B cell (primary cell): Measurements from ENCODE around the gene IMMP2L. TPM values are rescaled to one million over a fixed set of nuclear protein-coding genes. Genes with fewer than 3 reads are reported as not detected.

Experiments
- ATAC-seq: fragments of 200-7000 bp; cut with Tn5 transposase; one replicate; pipeline ENCODE4 v1.10.0; 2021; ENCODE audit warnings: low read depth, mild to moderate bottlenecking, moderate number of reproducible peaks, moderate library complexity
- CTCF ChIA-PET: fragments of 350-600 bp; sonication (Branson Sonifier 250); formaldehyde crosslinking; loops from one replicate; lab custom pipeline; 2021; ENCODE audit warnings: antibody characterized with exemption, inconsistent platforms; lab: Charles Lee
- POLR2A ChIA-PET: fragments of 350-600 bp; sonication (Branson Sonifier 250); formaldehyde crosslinking; loops from one replicate; lab custom pipeline; 2021; ENCODE audit warnings: antibody characterized with exemption; lab: Charles Lee
- DNase-seq: peaks from one replicate; pipeline ENCODE4 v3.0.0; 2013
- H2AFZ ChIP-seq: 2 replicates; pipeline ENCODE4 v1.6.1; 2012; ENCODE audit warnings: mild to moderate bottlenecking, low read depth, low read length; ENCODE audit not compliant: insufficient read depth, poor library complexity, severe bottlenecking
- H3K27ac ChIP-seq, 2 donors: 1 replicate in 1 of 2; 2 replicates in 1 of 2; pipeline ENCODE4 v1.5.1; 2012 to 2013; ENCODE audit warnings: low read length in 2 of 2, mild to moderate bottlenecking in 2 of 2, moderate library complexity in 1 of 2
- H3K27me3 ChIP-seq, 4 experiments: fragments of 200-600 bp in 1 of 4; sonication (generic) in 1 of 4; replicated peaks in 1 of 4; 1 replicate in 2 of 4; 2 replicates in 2 of 4; pipeline versions ENCODE4 v1.6.1 to v1.7.0; 2013 to 2016; ENCODE audit warnings: low read length in 3 of 4, mild to moderate bottlenecking in 2 of 4, mixed read lengths in 1 of 4, moderate library complexity in 1 of 4; ENCODE audit not compliant: insufficient read depth in 4 of 4, control insufficient read depth in 3 of 4; ENCODE audit errors: control extremely low read depth in 1 of 4
- H3K36me3 ChIP-seq, 2 experiments: replicated peaks in 1 of 2; 1 replicate in 1 of 2; 2 replicates in 1 of 2; pipeline versions ENCODE4 v1.6.1 to v1.7.1; 2013; ENCODE audit warnings: low read length in 1 of 2; ENCODE audit not compliant: insufficient read depth in 2 of 2, control insufficient read depth in 1 of 2; ENCODE audit errors: control extremely low read depth in 1 of 2, extremely low read depth in 1 of 2
- H3K4me1 ChIP-seq, 2 donors: fragments of 200-600 bp in 1 of 2; sonication (generic) in 1 of 2; 1 replicate in 1 of 2; 2 replicates in 1 of 2; pipeline versions ENCODE4 v1.5.1 to v1.6.1; 2013 to 2017; ENCODE audit warnings: low read length in 2 of 2; ENCODE audit not compliant: control insufficient read depth in 2 of 2, insufficient read depth in 2 of 2
- H3K4me2 ChIP-seq: replicated peaks from 2 replicates; pipeline ENCODE3; 2012; ENCODE audit warnings: mild to moderate bottlenecking, low read depth, low read length; ENCODE audit not compliant: poor library complexity, severe bottlenecking
- H3K4me3 ChIP-seq, 5 experiments: fragments of 200-600 bp in 1 of 5; sonication (generic) in 1 of 5; 1 replicate in 3 of 5; 2 replicates in 2 of 5; pipeline versions ENCODE4 v1.5.1 to v1.7.0; 2011 to 2016; ENCODE audit warnings: low read length in 4 of 5, mild to moderate bottlenecking in 4 of 5, low read depth in 2 of 5, control low read depth in 1 of 5, moderate library complexity in 1 of 5; ENCODE audit not compliant: insufficient read depth in 1 of 5; ENCODE audit errors: control extremely low read depth in 1 of 5, extremely low read depth in 1 of 5
- H3K79me2 ChIP-seq: fragments of 200-600 bp; sonication (generic); one replicate; pipeline ENCODE4 v1.6.0; 2016; ENCODE audit warnings: low read length; ENCODE audit not compliant: control insufficient read depth, insufficient read depth
- H3K9ac ChIP-seq: fragments of 200-600 bp; sonication (generic); 2 replicates; pipeline ENCODE4 v1.6.1; 2017; ENCODE audit warnings: mild to moderate bottlenecking, low read length, moderate library complexity
- H3K9me3 ChIP-seq, 3 donors: one replicate each; pipeline versions ENCODE4 v1.6.1 to v1.7.1; 2013; ENCODE audit warnings: low read length in 2 of 3; ENCODE audit not compliant: control insufficient read depth in 2 of 3, insufficient read depth in 1 of 3; ENCODE audit errors: control extremely low read depth in 1 of 3
- H4K20me1 ChIP-seq: 2 replicates; pipeline ENCODE4 v1.6.0; 2012; ENCODE audit warnings: mild to moderate bottlenecking, low read length; ENCODE audit not compliant: insufficient read depth, control insufficient read depth, poor library complexity, severe bottlenecking
- H3K27ac Mint-ChIP-seq: one replicate; pipeline ENCODE4 v1.8.0; 2021; ENCODE audit warnings: mixed read lengths
- H3K27me3 Mint-ChIP-seq: one replicate; pipeline ENCODE4 v1.8.0; 2021; ENCODE audit warnings: mixed read lengths
- H3K4me1 Mint-ChIP-seq: one replicate; pipeline ENCODE4 v1.8.0; 2021; ENCODE audit warnings: mixed read lengths
- H3K4me3 Mint-ChIP-seq: one replicate; pipeline ENCODE4 v1.8.0; 2021; ENCODE audit warnings: mixed read lengths
- H3K9me3 Mint-ChIP-seq: one replicate; pipeline ENCODE4 v1.8.0; 2022; ENCODE audit warnings: mixed read lengths; ENCODE audit not compliant: insufficient read depth
- CTCF ChIP-seq: fragments of 200-600 bp; IDR thresholded peaks from one replicate; pipeline ENCODE4 v1.8.0; 2022; ENCODE audit warnings: antibody characterized with exemption, mild to moderate bottlenecking
- EZH2 ChIP-seq: IDR thresholded peaks from 2 replicates; pipeline ENCODE4 v1.6.1; 2012; ENCODE audit warnings: borderline replicate concordance, low read depth, mild to moderate bottlenecking, moderate library complexity, low read length; ENCODE audit not compliant: insufficient read depth, poor library complexity, severe bottlenecking
- WGBS: methylation state at CpG from one replicate; pipeline ENCODE4 v1.1.5; 2013; ENCODE audit warnings: missing lambda C conversion rate; ENCODE audit not compliant: insufficient coverage; 5-methylcytosine and 5-hydroxymethylcytosine counted together
- intact Hi-C: fragments of 100-400 bp; cut with micrococcal nuclease; formaldehyde crosslinking; loops from one replicate; pipeline ENCODE4 v1.10.0; 2022
- polyA plus RNA-seq: library from polyadenylated mRNA; depleted of rRNA; stranded (reverse); fragments of >200 nt; gene quantifications from 2 replicates; pipeline ENCODE4 v1.2.3, GENCODE V29; 2012
- total RNA-seq, 2 donors: library from RNA; stranded (reverse); fragments of 120-200 nt in 1 of 2; gene quantifications; 1 replicate in 1 of 2; 2 replicates in 1 of 2; pipeline versions ENCODE4 v1.2.3 to v1.2.4, GENCODE V29; 2013 to 2022

The IMMP2L gene
- total and polyA plus RNA-seq, 2 donors (not counting 1 experiment from before 2014, with no cell fraction given) = 3.8 to 34.2 TPM

- intact Hi-C loops = no loop called here
These were observed 632.6 kb downstream of the IMMP2L start for GRCh38 chr7:110929480-110930249.

More at GRCh38 chr7:110929480-110930249, 632.6 kb downstream of the IMMP2L start:
- WGBS = 43% methylated on average over 1 of the region's 5 CpGs
- POLR2A ChIA-PET = no interaction called here
- Histone ChIP-seq H3K27ac (no peak overlapping the region), H2AFZ (no peak overlapping the region), H3K9ac (no peak overlapping the region), H3K27me3 (no peaks in the 10 kb centered on the region), H3K9me3 (no peaks in the 10 kb centered on the region), H3K4me3 (no peak overlapping the region), H3K4me1 (no peaks in the 10 kb centered on the region), H3K79me2 (no peaks in the 10 kb centered on the region), H3K4me2 (no peak overlapping the region), H3K36me3 (no peaks in the 10 kb centered on the region), H4K20me1 (no peaks in the 10 kb centered on the region)
- TF ChIP-seq CTCF (no peak), EZH2 (no peak)
- Mint-ChIP-seq H3K4me3 (no peak overlapping the region), H3K9me3 (no peaks in the 10 kb centered on the region), H3K4me1 (no peaks in the 10 kb centered on the region), H3K27me3 (no peaks in the 10 kb centered on the region), H3K27ac (no peak overlapping the region)
- no peak for DNase-seq
- ATAC-seq = no peak
- CTCF ChIA-PET = no interaction called here
